Measurements from ENCODE around the gene FA2H. TPM values are rescaled to one million over a fixed set of nuclear protein-coding genes. Genes with fewer than 3 reads are reported as not detected.

Gene FA2H
- total and polyA plus RNA-seq, 5 donors from 2014 or later, result 1.8 TPM; not detected in 4

DNA sequence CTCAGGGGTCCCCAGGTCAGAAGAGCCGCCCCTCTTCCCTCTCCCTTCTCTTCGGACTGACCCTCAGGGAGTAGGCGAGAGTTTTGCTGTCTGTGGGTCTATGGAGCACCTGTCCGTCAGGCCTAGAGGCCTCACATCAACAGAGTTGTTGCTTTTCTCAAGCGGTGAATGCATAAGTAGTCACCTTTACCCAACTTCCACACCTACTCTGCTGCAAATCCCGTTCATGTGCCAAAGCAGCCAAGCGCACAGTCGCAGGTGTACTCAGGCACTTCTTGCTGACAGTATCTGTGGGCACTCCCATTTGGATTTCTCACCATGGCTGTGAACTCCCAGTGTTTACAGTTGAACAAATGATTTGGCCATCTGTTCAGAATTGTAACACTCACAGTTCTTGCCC lies 4.0 kb upstream of the FA2H start:
- no peak overlapping the region for H3K27ac Mint-ChIP-seq
- DNase-seq (no peak), ATAC-seq (ENCODE audit: low read depth in 2 of 2) (no peak)
- no peak overlapping the region for H3K4me3 Mint-ChIP-seq
- H3K36me3 Mint-ChIP-seq, result no peaks in the 10 kb centered on the region
- H3K27me3 Mint-ChIP-seq, result peaks cover 48% of the 10 kb centered on the region
- Histone ChIP-seq H3K4me3 (ENCODE audit: low read depth, low read length) (no peak overlapping the region), H3K4me1 (ENCODE audit: control insufficient read depth, insufficient read depth, low read length, poor library complexity, severe bottlenecking) (peaks cover 7% of the 10 kb centered on the region), H3K9me3 (ENCODE audit: control insufficient read depth in 2 of 2, low read length in 2 of 2) (no peaks in the 10 kb centered on the region), H3K27ac (ENCODE audit: insufficient read depth, low read length, poor library complexity, severe bottlenecking) (no peak overlapping the region), H3K36me3 (ENCODE audit: control insufficient read depth, insufficient read depth, low read length) (no peaks in the 10 kb centered on the region), H3K27me3 (ENCODE audit: control insufficient read depth, insufficient read depth, low read length) (peaks cover 6% of the 10 kb centered on the region)
- peaks cover 0 to 2% (median 0%) of the 10 kb centered on the region in 7 donors for H3K9me3 Mint-ChIP-seq
- peaks cover 0 to 11% (median 3%) of the 10 kb centered on the region in 4 donors for H3K4me1 Mint-ChIP-seq

DNA sequence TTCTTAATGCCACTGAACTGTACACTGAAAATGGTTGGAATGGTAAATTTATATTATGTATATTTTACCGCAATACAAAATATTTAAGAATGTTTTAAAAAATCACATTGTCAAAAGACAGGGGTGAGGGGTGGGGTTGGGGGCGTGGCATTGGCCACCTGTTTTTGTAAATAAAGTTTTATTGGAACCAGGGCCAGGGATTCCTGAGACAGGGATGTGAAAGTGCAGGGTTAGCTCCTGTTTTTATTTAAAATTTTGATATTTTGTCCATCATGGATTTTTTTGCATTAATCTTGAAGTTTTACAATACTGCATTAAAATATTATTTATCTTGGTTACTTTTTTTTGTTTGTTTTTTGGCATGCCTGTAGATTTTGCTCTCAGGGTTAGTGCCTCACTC lies 2.3 kb upstream of the FA2H start:
- Mint-ChIP-seq H3K9me3 (peaks cover 0 to 2% (median 0%) of the 10 kb centered on the region in 7 donors), H3K36me3 (no peaks in the 10 kb centered on the region), H3K27ac (no peak overlapping the region), H3K27me3 (peaks cover 59% of the 10 kb centered on the region), H3K4me1 (peaks cover 0 to 12% (median 7%) of the 10 kb centered on the region in 4 donors), H3K4me3 (no peak overlapping the region)
- ATAC-seq (ENCODE audit: low read depth in 2 of 2), result no peak
- Histone ChIP-seq H3K27me3 (ENCODE audit: control insufficient read depth, insufficient read depth, low read length) (peaks cover 13% of the 10 kb centered on the region), H3K36me3 (ENCODE audit: control insufficient read depth, insufficient read depth, low read length) (no peaks in the 10 kb centered on the region), H3K4me1 (ENCODE audit: control insufficient read depth, insufficient read depth, low read length, poor library complexity, severe bottlenecking) (peaks cover 7% of the 10 kb centered on the region), H3K9me3 (ENCODE audit: control insufficient read depth in 2 of 2, low read length in 2 of 2) (no peaks in the 10 kb centered on the region), H3K27ac (ENCODE audit: insufficient read depth, low read length, poor library complexity, severe bottlenecking) (no peak overlapping the region), H3K4me3 (ENCODE audit: low read depth, low read length) (no peak overlapping the region)
- no peak for DNase-seq

GRCh38 chr16:74775255-74775654 lies 635 bp upstream of the FA2H start:
- no peak for DNase-seq
- peaks cover 0 to 2% (median 0%) of the 10 kb centered on the region in 7 donors for H3K9me3 Mint-ChIP-seq
- ATAC-seq (ENCODE audit: low read depth in 2 of 2), result no peak
- H3K4me3 Mint-ChIP-seq, result peak overlapping the region; percentile 31 to 70 (median 64)
- H3K4me1 ChIP-seq (ENCODE audit: control insufficient read depth, insufficient read depth, low read length, poor library complexity, severe bottlenecking), result peaks cover 7% of the 10 kb centered on the region
- H3K4me3 ChIP-seq (ENCODE audit: low read depth, low read length), result no peak overlapping the region
- no peak overlapping the region for H3K27ac ChIP-seq (ENCODE audit: insufficient read depth, low read length, poor library complexity, severe bottlenecking)
- H3K27me3 ChIP-seq (ENCODE audit: control insufficient read depth, insufficient read depth, low read length), result peaks cover 13% of the 10 kb centered on the region
- peaks cover 54% of the 10 kb centered on the region for H3K27me3 Mint-ChIP-seq
- H3K36me3 Mint-ChIP-seq, result no peaks in the 10 kb centered on the region
- H3K36me3 ChIP-seq (ENCODE audit: control insufficient read depth, insufficient read depth, low read length), result no peaks in the 10 kb centered on the region
- peaks cover 0 to 12% (median 7%) of the 10 kb centered on the region in 4 donors for H3K4me1 Mint-ChIP-seq
- H3K9me3 ChIP-seq (ENCODE audit: control insufficient read depth in 2 of 2, low read length in 2 of 2), result no peaks in the 10 kb centered on the region
- no peak overlapping the region for H3K27ac Mint-ChIP-seq

DNA sequence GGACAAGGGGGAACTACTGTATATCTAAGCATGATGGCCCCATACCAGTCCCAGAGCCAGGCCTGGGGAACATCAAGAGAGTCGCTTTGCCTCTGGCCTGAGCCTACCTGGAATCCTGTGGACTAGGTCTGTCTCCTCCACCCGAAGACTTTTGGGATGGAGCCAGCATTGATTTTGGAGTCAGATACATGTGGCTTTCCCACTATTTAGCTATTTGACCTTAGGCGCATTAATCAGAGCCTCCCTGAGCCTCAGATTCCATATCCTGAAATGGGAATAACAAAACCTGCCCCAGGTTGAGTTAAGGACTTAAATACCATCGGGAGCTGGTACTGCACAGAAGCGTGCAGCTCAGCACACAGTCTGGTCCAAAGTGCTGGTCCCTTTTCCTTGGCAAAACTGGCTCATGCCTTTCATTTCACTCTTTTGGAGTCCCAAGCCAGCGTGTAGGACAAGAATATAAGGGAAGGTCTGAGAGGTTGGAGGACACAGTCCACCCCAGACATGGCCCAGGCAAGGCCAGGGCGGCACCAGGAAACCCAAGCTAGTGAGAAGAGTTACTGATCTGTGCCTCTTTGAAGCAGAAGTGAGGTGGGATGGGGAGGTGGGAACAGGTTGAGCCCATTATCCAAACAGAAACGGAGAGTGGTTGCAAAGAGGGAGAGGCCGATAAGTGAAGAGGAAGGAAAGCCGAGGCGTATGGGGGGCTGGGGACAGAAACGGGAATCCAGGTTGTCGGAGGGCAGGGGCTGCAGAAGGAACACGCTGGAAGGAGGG lies 986 bp downstream of the FA2H start:
- no peak for ATAC-seq (ENCODE audit: low read depth in 2 of 2)
- H3K4me3 ChIP-seq (ENCODE audit: low read depth, low read length), result no peak overlapping the region
- peaks cover 58% of the 10 kb centered on the region for H3K27me3 Mint-ChIP-seq
- H3K9me3 Mint-ChIP-seq, result peaks cover 0 to 2% (median 0%) of the 10 kb centered on the region in 7 donors
- H3K36me3 Mint-ChIP-seq, result no peaks in the 10 kb centered on the region
- no peak for DNase-seq
- peak overlapping the region; percentile 23 to 66 (median 36) for H3K4me3 Mint-ChIP-seq
- H3K4me1 Mint-ChIP-seq, result peaks cover 0 to 12% (median 7%) of the 10 kb centered on the region in 4 donors
- H3K36me3 ChIP-seq (ENCODE audit: control insufficient read depth, insufficient read depth, low read length), result no peaks in the 10 kb centered on the region
- no peak overlapping the region for H3K27ac ChIP-seq (ENCODE audit: insufficient read depth, low read length, poor library complexity, severe bottlenecking)
- peaks cover 13% of the 10 kb centered on the region for H3K27me3 ChIP-seq (ENCODE audit: control insufficient read depth, insufficient read depth, low read length)
- H3K4me1 ChIP-seq (ENCODE audit: control insufficient read depth, insufficient read depth, low read length, poor library complexity, severe bottlenecking), result peaks cover 7% of the 10 kb centered on the region
- no peaks in the 10 kb centered on the region for H3K9me3 ChIP-seq (ENCODE audit: control insufficient read depth in 2 of 2, low read length in 2 of 2)
- H3K27ac Mint-ChIP-seq, result no peak overlapping the region

DNA sequence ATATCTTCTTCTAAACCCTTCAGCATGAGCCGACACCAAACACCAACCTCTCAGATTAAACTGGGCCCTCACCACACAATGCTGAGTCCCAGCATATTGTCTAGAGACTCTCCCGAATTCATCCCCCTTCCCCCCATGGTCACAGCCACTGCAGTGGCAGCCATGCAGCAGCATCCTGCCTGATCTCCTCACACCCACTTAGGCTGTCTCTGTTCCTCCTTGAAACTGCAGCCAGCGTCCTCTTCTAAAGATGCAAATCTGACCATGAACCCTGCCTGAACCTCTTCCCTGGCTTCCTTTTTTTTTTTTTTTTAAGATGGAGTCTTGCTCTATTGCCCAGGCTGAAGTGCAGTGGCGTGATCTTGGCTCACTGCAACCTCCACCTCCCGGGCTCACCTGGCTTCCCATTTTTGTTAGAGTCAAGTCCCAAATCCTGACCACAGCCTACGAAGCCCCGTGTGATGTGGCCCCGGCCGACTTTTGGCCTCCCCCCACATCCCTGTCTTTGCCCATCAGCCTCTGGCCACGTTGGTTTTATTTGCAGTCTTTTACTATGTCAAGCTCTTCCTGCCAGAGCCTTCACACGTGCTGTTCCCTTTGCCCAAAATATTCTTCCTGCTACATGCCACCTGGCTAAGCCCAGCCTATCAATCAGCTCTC lies 2.8 kb downstream of the FA2H start:
- H3K36me3 ChIP-seq (ENCODE audit: control insufficient read depth, insufficient read depth, low read length), result no peaks in the 10 kb centered on the region
- no peaks in the 10 kb centered on the region for H3K36me3 Mint-ChIP-seq
- H3K27me3 ChIP-seq (ENCODE audit: control insufficient read depth, insufficient read depth, low read length), result peaks cover 13% of the 10 kb centered on the region
- H3K27ac ChIP-seq (ENCODE audit: insufficient read depth, low read length, poor library complexity, severe bottlenecking), result no peak overlapping the region
- H3K9me3 ChIP-seq (ENCODE audit: control insufficient read depth in 2 of 2, low read length in 2 of 2), result no peaks in the 10 kb centered on the region
- H3K27me3 Mint-ChIP-seq, result peaks cover 61% of the 10 kb centered on the region
- DNase-seq, result no peak
- no peak for ATAC-seq (ENCODE audit: low read depth in 2 of 2)
- peak overlapping the region in 1 of 3 donors; percentile 48 for H3K27ac Mint-ChIP-seq
- peak overlapping the region in 1 of 4 donors; percentile 30 for H3K4me3 Mint-ChIP-seq
- H3K4me1 ChIP-seq (ENCODE audit: control insufficient read depth, insufficient read depth, low read length, poor library complexity, severe bottlenecking), result peaks cover 7% of the 10 kb centered on the region
- no peak overlapping the region for H3K4me3 ChIP-seq (ENCODE audit: low read depth, low read length)
- peaks cover 0 to 4% (median 0%) of the 10 kb centered on the region in 7 donors for H3K9me3 Mint-ChIP-seq
- H3K4me1 Mint-ChIP-seq, result peaks cover 0 to 12% (median 7%) of the 10 kb centered on the region in 4 donors

DNA sequence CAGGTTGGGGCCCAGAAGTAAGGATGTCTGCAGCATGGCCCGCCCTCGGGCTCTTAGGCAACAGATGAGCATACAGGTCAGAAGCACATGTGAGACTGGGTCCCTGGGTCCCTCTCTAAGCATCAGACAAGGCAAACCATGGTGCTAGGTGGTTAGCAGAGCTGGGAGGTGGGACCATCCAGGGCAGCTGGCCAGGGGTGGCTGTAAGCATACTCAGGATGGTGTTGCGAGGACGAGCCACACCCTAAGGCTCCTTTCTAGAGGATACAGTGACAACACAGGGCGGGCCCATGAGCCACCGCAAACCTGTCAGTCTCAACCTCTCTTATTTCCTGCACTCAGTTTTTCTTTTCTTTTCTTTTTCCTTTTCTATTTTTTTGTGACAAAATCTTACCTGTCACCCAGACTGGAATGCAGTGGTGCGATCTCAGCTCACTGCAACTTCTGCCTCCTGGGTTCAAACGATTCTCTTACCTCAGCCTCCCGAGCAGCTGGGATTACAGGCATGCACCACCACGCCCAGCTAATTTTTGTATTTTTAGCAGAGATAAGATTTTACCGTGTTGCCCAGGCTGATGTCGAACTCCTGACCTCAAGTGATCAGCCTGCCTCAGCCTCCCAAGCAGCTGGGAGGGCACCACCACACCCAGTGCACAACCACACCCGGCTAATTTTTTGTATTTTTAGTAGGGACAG lies 3.6 kb downstream of the FA2H start:
- DNase-seq (no peak), ATAC-seq (ENCODE audit: low read depth in 2 of 2) (no peak)
- Histone ChIP-seq H3K27me3 (ENCODE audit: control insufficient read depth, insufficient read depth, low read length) (peaks cover 11% of the 10 kb centered on the region), H3K27ac (ENCODE audit: insufficient read depth, low read length, poor library complexity, severe bottlenecking) (no peak overlapping the region), H3K4me1 (ENCODE audit: control insufficient read depth, insufficient read depth, low read length, poor library complexity, severe bottlenecking) (peaks cover 7% of the 10 kb centered on the region), H3K4me3 (ENCODE audit: low read depth, low read length) (no peak overlapping the region), H3K9me3 (ENCODE audit: control insufficient read depth in 2 of 2, low read length in 2 of 2) (no peaks in the 10 kb centered on the region), H3K36me3 (ENCODE audit: control insufficient read depth, insufficient read depth, low read length) (no peaks in the 10 kb centered on the region)
- H3K4me3 Mint-ChIP-seq, result no peak overlapping the region
- no peak overlapping the region for H3K27ac Mint-ChIP-seq
- H3K9me3 Mint-ChIP-seq, result peaks cover 0 to 2% (median 0%) of the 10 kb centered on the region in 7 donors
- H3K27me3 Mint-ChIP-seq, result peaks cover 55% of the 10 kb centered on the region
- H3K36me3 Mint-ChIP-seq, result no peaks in the 10 kb centered on the region
- H3K4me1 Mint-ChIP-seq, result peaks cover 0 to 12% (median 7%) of the 10 kb centered on the region in 4 donors

DNA sequence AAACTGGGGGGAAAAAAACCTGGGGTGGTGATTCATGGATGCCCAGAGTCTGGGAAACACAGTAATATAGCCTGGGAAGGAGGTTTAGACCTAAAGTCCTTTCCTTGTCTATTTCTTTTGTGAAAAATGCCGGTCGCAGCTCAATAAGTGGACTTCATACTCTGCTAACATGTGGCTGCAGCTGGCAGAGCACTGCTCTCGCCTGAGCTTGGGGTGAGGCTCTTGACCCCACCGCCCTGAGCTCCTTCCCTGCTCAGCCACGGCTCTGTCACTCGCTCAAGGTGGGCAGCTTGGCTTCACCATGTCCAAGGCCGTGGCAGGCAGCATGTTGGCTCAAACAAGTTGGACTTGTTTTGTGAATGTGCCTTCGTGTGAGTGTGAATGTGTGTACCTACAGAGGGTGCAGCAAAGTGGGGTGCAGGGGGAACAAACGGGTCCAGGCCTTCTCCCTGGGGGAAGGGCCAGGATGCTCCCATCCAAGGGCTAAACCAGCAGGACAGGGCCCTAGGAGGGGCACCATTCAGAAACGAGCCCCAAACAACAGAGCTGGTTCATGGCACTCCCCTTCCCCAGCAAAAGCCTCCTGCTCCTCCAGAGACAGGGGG lies 4.9 kb downstream of the FA2H start:
- Mint-ChIP-seq H3K4me3 (no peak overlapping the region), H3K27me3 (peaks cover 49% of the 10 kb centered on the region), H3K4me1 (peaks cover 0 to 10% (median 3%) of the 10 kb centered on the region in 4 donors), H3K27ac (no peak overlapping the region), H3K9me3 (peaks cover 0 to 4% (median 0%) of the 10 kb centered on the region in 7 donors), H3K36me3 (no peaks in the 10 kb centered on the region)
- Histone ChIP-seq H3K4me1 (ENCODE audit: control insufficient read depth, insufficient read depth, low read length, poor library complexity, severe bottlenecking) (peaks cover under 1% of the 10 kb centered on the region), H3K27ac (ENCODE audit: insufficient read depth, low read length, poor library complexity, severe bottlenecking) (no peak overlapping the region), H3K36me3 (ENCODE audit: control insufficient read depth, insufficient read depth, low read length) (no peaks in the 10 kb centered on the region), H3K27me3 (ENCODE audit: control insufficient read depth, insufficient read depth, low read length) (peaks cover 7% of the 10 kb centered on the region), H3K4me3 (ENCODE audit: low read depth, low read length) (no peak overlapping the region), H3K9me3 (ENCODE audit: control insufficient read depth in 2 of 2, low read length in 2 of 2) (no peaks in the 10 kb centered on the region)
- DNase-seq (no peak), ATAC-seq (ENCODE audit: low read depth in 2 of 2) (no peak)
